Nephron (organoid): ENCODE results near the gene CARD11.

Experiments used
- H3K27ac Mint-ChIP-seq, 3 experiments: 2 replicates each; pipeline ENCODE4 v1.8.0; 2020; ENCODE audit warnings: mixed read lengths in 3 of 3, mild to moderate bottlenecking in 2 of 3, moderate library complexity in 1 of 3
- H3K27me3 Mint-ChIP-seq: 2 replicates; pipeline ENCODE4 v1.8.0; 2021; ENCODE audit warnings: low read depth, mild to moderate bottlenecking, moderate library complexity, mixed read lengths
- H3K36me3 Mint-ChIP-seq: 2 replicates; pipeline ENCODE4 v1.8.0; 2020; ENCODE audit warnings: low read depth, mixed read lengths
- H3K4me1 Mint-ChIP-seq: 2 replicates; pipeline ENCODE4 v1.8.0; 2020; ENCODE audit warnings: mixed read lengths
- H3K4me3 Mint-ChIP-seq, 3 experiments: 2 replicates each; pipeline ENCODE4 v1.8.0; 2020; ENCODE audit warnings: mild to moderate bottlenecking in 3 of 3, mixed read lengths in 3 of 3, moderate library complexity in 2 of 3
- H3K9me3 Mint-ChIP-seq: 2 replicates; pipeline ENCODE4 v1.8.0; 2020; ENCODE audit warnings: mixed read lengths
- TF ChIP-seq, protein P1 (sequence below), 3 experiments: fragments of 200-600 bp; sonication (generic); IDR thresholded peaks; one replicate each; pipeline ENCODE4 v1.5.0; 2021; ENCODE audit warnings: antibody characterized with exemption in 3 of 3; ENCODE audit not compliant: unreplicated experiment in 3 of 3

The CARD11 gene

DNA sequence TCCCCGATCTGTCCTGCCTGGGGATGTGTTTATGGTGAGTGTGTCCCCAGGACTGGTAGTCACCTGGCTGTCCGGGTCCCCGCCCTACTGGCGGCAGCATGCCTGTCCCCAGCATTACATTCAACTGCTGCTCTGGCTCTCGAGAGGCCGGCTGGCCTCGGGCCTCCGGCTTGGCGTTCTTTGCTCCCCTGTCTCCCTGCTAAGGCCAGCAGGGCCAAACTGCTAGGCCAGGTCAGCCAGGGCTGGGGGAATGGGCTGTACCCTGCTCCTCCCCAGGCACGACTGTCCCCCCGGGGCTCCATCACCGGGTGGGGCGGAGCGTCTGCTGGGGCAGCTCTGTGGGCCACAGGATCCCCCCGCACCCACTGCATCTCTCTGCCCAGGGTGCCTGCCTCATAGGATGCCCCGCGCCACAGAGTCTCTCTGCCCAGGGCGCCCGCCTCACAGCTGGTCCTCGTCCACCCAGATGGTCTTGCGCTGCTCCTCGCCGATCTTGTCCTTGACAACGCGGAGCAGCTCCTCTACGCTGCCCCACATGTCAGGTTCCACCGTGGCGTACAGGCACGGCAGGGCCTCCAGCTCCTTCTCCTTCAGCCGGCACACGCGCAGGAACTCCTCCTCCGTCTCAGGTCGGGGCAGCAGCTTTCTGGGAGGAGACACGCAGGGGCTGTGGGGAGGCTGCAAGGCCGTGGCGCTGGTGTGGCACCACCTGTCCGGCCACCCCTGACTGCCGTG is 137.3 kb downstream of the CARD11 start:
- Mint-ChIP-seq H3K4me3 (no peak overlapping the region), H3K27ac (no peak overlapping the region), H3K9me3 (no peaks in the 10 kb centered on the region), H3K27me3 (peaks cover 18% of the 10 kb centered on the region), H3K4me1 (peaks cover 8% of the 10 kb centered on the region), H3K36me3 (no peaks in the 10 kb centered on the region)
- TF ChIP-seq, protein P1, sequence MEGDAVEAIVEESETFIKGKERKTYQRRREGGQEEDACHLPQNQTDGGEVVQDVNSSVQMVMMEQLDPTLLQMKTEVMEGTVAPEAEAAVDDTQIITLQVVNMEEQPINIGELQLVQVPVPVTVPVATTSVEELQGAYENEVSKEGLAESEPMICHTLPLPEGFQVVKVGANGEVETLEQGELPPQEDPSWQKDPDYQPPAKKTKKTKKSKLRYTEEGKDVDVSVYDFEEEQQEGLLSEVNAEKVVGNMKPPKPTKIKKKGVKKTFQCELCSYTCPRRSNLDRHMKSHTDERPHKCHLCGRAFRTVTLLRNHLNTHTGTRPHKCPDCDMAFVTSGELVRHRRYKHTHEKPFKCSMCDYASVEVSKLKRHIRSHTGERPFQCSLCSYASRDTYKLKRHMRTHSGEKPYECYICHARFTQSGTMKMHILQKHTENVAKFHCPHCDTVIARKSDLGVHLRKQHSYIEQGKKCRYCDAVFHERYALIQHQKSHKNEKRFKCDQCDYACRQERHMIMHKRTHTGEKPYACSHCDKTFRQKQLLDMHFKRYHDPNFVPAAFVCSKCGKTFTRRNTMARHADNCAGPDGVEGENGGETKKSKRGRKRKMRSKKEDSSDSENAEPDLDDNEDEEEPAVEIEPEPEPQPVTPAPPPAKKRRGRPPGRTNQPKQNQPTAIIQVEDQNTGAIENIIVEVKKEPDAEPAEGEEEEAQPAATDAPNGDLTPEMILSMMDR (IDR thresholded peaks at IDR 0.05; ENCODE audit: unreplicated experiment in 3 of 3) = no peak

- H3K9me3 Mint-ChIP-seq = no peaks in the 10 kb centered on the region
- H3K4me1 Mint-ChIP-seq = peaks cover 8% of the 10 kb centered on the region
- TF ChIP-seq, protein P1 (IDR thresholded peaks at IDR 0.05; ENCODE audit: unreplicated experiment in 3 of 3) = no peak
- peaks cover 14% of the 10 kb centered on the region for H3K27me3 Mint-ChIP-seq
- no peak overlapping the region for H3K4me3 Mint-ChIP-seq
- H3K36me3 Mint-ChIP-seq = no peaks in the 10 kb centered on the region
- H3K27ac Mint-ChIP-seq = no peak overlapping the region
Measured at GRCh38 chr7:2905500-2905899, 138.2 kb downstream of the CARD11 start.

GRCh38 chr7:2905027-2905426 is 138.6 kb downstream of the CARD11 start:
- Mint-ChIP-seq H3K36me3 (no peaks in the 10 kb centered on the region), H3K27me3 (peaks cover 14% of the 10 kb centered on the region), H3K4me1 (peaks cover 8% of the 10 kb centered on the region), H3K27ac (no peak overlapping the region), H3K4me3 (no peak overlapping the region), H3K9me3 (peaks cover 1% of the 10 kb centered on the region)
- TF ChIP-seq, protein P1 (IDR thresholded peaks at IDR 0.05; ENCODE audit: unreplicated experiment in 3 of 3) = no peak

DNA sequence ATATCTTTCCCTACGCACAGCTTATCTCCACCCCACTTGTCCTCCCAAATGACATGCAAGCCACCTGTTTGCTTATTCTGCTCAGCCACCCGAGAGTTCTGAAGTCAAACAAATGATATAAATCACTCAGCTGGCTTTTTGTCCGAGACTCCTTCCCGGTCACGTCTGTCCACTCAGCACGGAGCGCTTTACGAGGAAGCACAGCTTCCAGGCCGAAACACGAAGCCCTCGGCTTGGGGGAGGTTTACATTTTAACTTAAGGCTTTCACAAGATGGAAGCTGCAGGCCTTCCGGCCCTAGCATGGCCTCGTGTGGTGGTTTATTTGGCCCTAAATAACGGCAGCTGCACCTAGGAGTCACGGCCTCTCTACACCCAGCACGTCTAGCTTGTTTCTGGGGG is 139.5 kb downstream of the CARD11 start:
- peaks cover 8% of the 10 kb centered on the region for H3K4me1 Mint-ChIP-seq
- H3K9me3 Mint-ChIP-seq = peaks cover 5% of the 10 kb centered on the region
- H3K4me3 Mint-ChIP-seq = no peak overlapping the region
- peak overlapping the region; percentile 23 to 79 (median 31) for H3K27ac Mint-ChIP-seq
- peaks cover 14% of the 10 kb centered on the region for H3K27me3 Mint-ChIP-seq
- TF ChIP-seq, protein P1 (IDR thresholded peaks at IDR 0.05; ENCODE audit: unreplicated experiment in 3 of 3) = no peak
- H3K36me3 Mint-ChIP-seq = no peaks in the 10 kb centered on the region

- TF ChIP-seq, protein P1 (IDR thresholded peaks at IDR 0.05; ENCODE audit: unreplicated experiment in 3 of 3) = no peak
Measured at GRCh38 chr7:2903682-2904162, 139.9 kb downstream of the CARD11 start.

DNA sequence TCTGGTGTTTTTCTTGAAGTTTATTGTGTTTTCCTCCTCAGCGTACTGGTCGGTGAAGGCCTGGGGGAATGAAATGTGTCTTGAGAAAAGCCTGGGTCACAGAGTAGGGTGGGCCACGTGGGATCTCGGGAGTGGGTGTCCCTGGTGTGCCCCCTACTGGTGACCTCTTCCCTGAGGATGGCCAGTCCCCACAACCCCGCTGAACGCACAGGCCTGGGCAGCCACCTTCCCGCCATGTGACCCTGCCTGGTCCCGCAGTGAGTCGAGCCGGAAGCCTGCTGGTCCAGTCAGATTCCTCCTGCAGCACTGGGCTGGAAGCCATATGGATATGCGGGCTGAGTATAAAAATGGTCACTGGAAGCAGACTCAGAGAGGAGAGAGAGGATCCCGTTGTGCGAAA is 146.6 kb downstream of the CARD11 start:
- no peak overlapping the region for H3K4me3 Mint-ChIP-seq
- H3K4me1 Mint-ChIP-seq = peaks cover 13% of the 10 kb centered on the region
- H3K9me3 Mint-ChIP-seq = peaks cover 8% of the 10 kb centered on the region
- no peak overlapping the region for H3K27ac Mint-ChIP-seq
- TF ChIP-seq, protein P1 (IDR thresholded peaks at IDR 0.05; ENCODE audit: unreplicated experiment in 3 of 3) = no peak
- no peaks in the 10 kb centered on the region for H3K36me3 Mint-ChIP-seq
- peaks cover 11% of the 10 kb centered on the region for H3K27me3 Mint-ChIP-seq

More at GRCh38 chr7:2903682-2904162, 139.9 kb downstream of the CARD11 start:
- Mint-ChIP-seq H3K9me3 (peaks cover 8% of the 10 kb centered on the region), H3K27ac (peak overlapping the region; percentile 23 to 79 (median 31)), H3K4me1 (peaks cover 8% of the 10 kb centered on the region), H3K36me3 (no peaks in the 10 kb centered on the region), H3K4me3 (no peak overlapping the region), H3K27me3 (peaks cover 11% of the 10 kb centered on the region)
